Measurements from ENCODE around the gene PRSS3. TPM values are rescaled to one million over a fixed set of nuclear protein-coding genes. Genes with fewer than 3 reads are reported as not detected.

The PRSS3 gene
- total and polyA plus RNA-seq, 10 of the 15 experiments (the other 5 are each of a cell fraction or from before 2014, with no cell fraction given) = 0.54 TPM; not detected in 9

GRCh38 chr9:33818167-33818846, 22.9 kb downstream of the PRSS3 start:
- ChIA-PET CTCF (interaction anchor here (0.9 to 1.2 kb wide), 3 partner anchors 16 to 34 kb away, joined by 3 to 5 read pairs (median 5); no protein-coding TSS in a partner anchor), RAD21 (ENCODE audit: unreplicated experiment) (interaction anchor here (0.7 to 1.5 kb wide), 5 partner anchors 10 to 345 kb away, joined by 3 to 4 read pairs (median 3); partner anchors contain the start of gene NOL6), POLR2A (interaction anchor here (0.6 to 0.9 kb wide), 4 partner anchors 15 to 743 kb away, joined by 3 to 4 read pairs (median 3); no protein-coding TSS in a partner anchor), SMC1A (ENCODE audit: uncharacterized antibody, unreplicated experiment) (interaction anchor here (0.6 to 1.6 kb wide), 4 partner anchors 9 to 66 kb away, joined by 3 to 4 read pairs (median 4); no protein-coding TSS in a partner anchor)
- H3K4me2 ChIP-seq (ENCODE audit: control insufficient read depth, insufficient read depth) = peak overlapping the region; percentile 80
- no peaks in the 10 kb centered on the region for H3K9me3 ChIP-seq (replicated peaks; ENCODE audit: control insufficient read depth, insufficient read depth, low read length)
- intact Hi-C loops (cut with micrococcal nuclease; ENCODE audit: unreplicated experiment) = no loop called here
- peak; percentile 7 for ATAC-seq
- no peaks in the 10 kb centered on the region for H3K36me3 ChIP-seq (ENCODE audit: control insufficient read depth in 2 of 2, insufficient read depth in 2 of 2, low read length in 1 of 2)
- WGBS (ENCODE audit: insufficient coverage, insufficient replicate concordance, low lambda C conversion rate, missing lambda C conversion rate) = under 1% methylated on average over 16 of the region's 18 CpGs
- H3K27ac ChIP-seq (ENCODE audit: control insufficient read depth, insufficient read depth) = peak overlapping the region; percentile 95
- DNase-seq (ENCODE audit: low read depth, low spot score) = no peak
- no peak overlapping the region for H2AFZ ChIP-seq (ENCODE audit: control insufficient read depth, low read depth, low read length)
- H3K79me2 ChIP-seq (ENCODE audit: control insufficient read depth, insufficient read depth, low read length) = peaks cover 59% of the 10 kb centered on the region
- peak; percentile 49 for FAIRE-seq
- BruUV-seq (replicated peaks) = TSS peak; percentile 64
- H4K20me1 ChIP-seq (ENCODE audit: control insufficient read depth, insufficient read depth) = no peaks in the 10 kb centered on the region
- no peaks in the 10 kb centered on the region for H3K27me3 ChIP-seq (replicated peaks in 1 of 2; ENCODE audit: control insufficient read depth in 2 of 2, insufficient read depth in 2 of 2, low read length in 1 of 2)
- H3K4me1 ChIP-seq (ENCODE audit: control insufficient read depth, insufficient read depth, low read length) = peaks cover 15% of the 10 kb centered on the region
- peak overlapping the region; percentile 95 for H3K4me3 ChIP-seq
- H3K9ac ChIP-seq (ENCODE audit: control insufficient read depth, insufficient read depth, low read length) = peak overlapping the region; percentile 94
- in situ Hi-C loops (cut with MboI) = no loop called here
- TF ChIP-seq, protein P1, sequence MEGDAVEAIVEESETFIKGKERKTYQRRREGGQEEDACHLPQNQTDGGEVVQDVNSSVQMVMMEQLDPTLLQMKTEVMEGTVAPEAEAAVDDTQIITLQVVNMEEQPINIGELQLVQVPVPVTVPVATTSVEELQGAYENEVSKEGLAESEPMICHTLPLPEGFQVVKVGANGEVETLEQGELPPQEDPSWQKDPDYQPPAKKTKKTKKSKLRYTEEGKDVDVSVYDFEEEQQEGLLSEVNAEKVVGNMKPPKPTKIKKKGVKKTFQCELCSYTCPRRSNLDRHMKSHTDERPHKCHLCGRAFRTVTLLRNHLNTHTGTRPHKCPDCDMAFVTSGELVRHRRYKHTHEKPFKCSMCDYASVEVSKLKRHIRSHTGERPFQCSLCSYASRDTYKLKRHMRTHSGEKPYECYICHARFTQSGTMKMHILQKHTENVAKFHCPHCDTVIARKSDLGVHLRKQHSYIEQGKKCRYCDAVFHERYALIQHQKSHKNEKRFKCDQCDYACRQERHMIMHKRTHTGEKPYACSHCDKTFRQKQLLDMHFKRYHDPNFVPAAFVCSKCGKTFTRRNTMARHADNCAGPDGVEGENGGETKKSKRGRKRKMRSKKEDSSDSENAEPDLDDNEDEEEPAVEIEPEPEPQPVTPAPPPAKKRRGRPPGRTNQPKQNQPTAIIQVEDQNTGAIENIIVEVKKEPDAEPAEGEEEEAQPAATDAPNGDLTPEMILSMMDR (IDR thresholded peaks at IDR 0.05 in 2 of 3, conservative IDR thresholded peaks at IDR 0.05 in 1 of 3; ENCODE audit: control insufficient read depth in 2 of 3, extremely low read depth in 1 of 3, insufficient read depth in 1 of 3, low read depth in 3 of 3, low read length in 3 of 3) = no peak
- TF ChIP-seq RCOR1 (conservative IDR thresholded peaks at IDR 0.05; ENCODE audit: low read depth, low read length) (no peak), NBN (IDR thresholded peaks at IDR 0.05) (peak; percentile 24; the same call in 1 of the 2 replicates), YY1 (IDR thresholded peaks at IDR 0.05; ENCODE audit: low read depth, low read length) (0 out of 2 replicates have a peak, but pooled peaks have one; percentile 25), POU2F2 (IDR thresholded peaks at IDR 0.05; ENCODE audit: borderline replicate concordance, low read depth, low read length) (no peak), MYC (IDR thresholded peaks at IDR 0.05; ENCODE audit: insufficient read depth, insufficient read length, insufficient replicate concordance, low read length, severe bottlenecking) (no peak), LARP7 (IDR thresholded peaks at IDR 0.05) (no peak), RUNX3 (IDR thresholded peaks at IDR 0.05; ENCODE audit: low read length) (peak; percentile 53), MLLT1 (IDR thresholded peaks at IDR 0.05) (peak; percentile 60; the same call in 1 of the 2 replicates), IRF3 (IDR thresholded peaks at IDR 0.05) (no peak), JUNB (IDR thresholded peaks at IDR 0.05) (no peak), WRNIP1 (IDR thresholded peaks at IDR 0.05; ENCODE audit: borderline replicate concordance, low read depth, low read length) (0 out of 2 replicates have a peak, but pooled peaks have one; percentile 44), KDM1A (IDR thresholded peaks at IDR 0.05; ENCODE audit: borderline replicate concordance) (no peak), POLR2AphosphoS2 (IDR thresholded peaks at IDR 0.05; ENCODE audit: low read depth, low read length) (no peak), ZNF384 (IDR thresholded peaks at IDR 0.05; ENCODE audit: borderline replicate concordance, low read depth, low read length) (peak; percentile 36; the same call in 1 of the 2 replicates), CHD2 (IDR thresholded peaks at IDR 0.05; ENCODE audit: borderline replicate concordance, low read depth, low read length) (0 out of 2 replicates have a peak, but pooled peaks have one; percentile 8), BMI1 (IDR thresholded peaks at IDR 0.05; ENCODE audit: borderline replicate concordance) (no peak)

Measured in GM12878 (cell line).